ENCODE results near the gene HDGFL3.

Gene HDGFL3

DNA sequence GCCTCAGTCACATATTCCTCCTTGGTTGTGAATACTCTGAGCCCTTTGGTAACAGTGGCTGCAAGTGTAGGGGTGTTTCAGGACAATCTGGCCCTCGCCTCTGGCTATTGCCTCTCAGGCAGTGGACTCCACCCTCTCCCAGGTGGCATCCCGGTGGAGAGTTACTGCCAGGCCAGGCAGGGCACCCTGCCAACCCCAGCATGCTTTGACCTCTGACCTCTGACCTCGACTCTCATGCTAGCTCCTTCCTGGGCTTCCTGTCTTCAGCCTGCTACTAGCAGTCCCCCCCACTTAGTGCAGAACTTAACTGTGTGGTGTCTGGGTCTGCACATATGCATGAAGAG lies 94.7 kb downstream of the HDGFL3 start:
- no peak for DNase-seq (ENCODE audit: low read depth)
- H3K4me3 ChIP-seq (ENCODE audit: low read depth, low read length) = peak overlapping the region; percentile 24
- TF ChIP-seq, protein P1, sequence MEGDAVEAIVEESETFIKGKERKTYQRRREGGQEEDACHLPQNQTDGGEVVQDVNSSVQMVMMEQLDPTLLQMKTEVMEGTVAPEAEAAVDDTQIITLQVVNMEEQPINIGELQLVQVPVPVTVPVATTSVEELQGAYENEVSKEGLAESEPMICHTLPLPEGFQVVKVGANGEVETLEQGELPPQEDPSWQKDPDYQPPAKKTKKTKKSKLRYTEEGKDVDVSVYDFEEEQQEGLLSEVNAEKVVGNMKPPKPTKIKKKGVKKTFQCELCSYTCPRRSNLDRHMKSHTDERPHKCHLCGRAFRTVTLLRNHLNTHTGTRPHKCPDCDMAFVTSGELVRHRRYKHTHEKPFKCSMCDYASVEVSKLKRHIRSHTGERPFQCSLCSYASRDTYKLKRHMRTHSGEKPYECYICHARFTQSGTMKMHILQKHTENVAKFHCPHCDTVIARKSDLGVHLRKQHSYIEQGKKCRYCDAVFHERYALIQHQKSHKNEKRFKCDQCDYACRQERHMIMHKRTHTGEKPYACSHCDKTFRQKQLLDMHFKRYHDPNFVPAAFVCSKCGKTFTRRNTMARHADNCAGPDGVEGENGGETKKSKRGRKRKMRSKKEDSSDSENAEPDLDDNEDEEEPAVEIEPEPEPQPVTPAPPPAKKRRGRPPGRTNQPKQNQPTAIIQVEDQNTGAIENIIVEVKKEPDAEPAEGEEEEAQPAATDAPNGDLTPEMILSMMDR (conservative IDR thresholded peaks at IDR 0.05; ENCODE audit: low read depth, low read length) = no peak

DNA sequence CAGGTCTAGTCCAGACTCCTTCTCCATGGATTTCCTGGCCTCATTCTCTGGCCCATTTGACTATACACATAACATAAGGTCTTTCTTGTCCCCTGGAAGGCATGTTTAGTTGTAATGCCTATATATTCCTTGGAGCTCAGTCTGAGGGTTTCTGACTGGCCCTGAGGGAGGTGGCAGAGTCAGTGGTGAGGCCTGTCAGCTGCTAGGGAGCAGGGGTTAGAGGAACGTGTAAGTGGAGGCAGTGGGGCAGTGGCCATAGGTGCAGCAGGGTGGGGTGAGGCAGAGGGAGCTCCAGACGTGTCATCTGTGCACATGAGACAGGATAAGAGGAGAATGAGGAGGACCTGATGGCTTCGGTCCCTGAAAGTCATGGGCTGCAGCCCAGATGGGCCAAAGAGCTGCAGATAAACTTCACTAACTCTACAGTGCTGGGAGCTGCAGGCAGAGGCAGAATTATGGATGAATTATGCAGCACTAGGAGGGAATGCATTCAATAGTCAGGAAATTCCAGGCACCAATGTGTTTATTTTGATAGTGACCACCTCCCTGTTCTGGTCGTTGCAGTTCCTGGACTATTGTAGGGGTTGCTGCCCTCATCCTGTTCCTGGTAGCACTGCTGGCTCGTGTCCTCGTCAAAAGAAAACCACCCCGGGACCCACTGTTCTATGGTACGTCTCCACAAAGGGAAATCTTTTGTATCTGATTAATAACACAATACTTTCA lies 95.2 kb downstream of the HDGFL3 start:
- TF ChIP-seq, protein P1 (conservative IDR thresholded peaks at IDR 0.05; ENCODE audit: low read depth, low read length) = peak; percentile 33
- peak overlapping the region; percentile 4 for H3K4me3 ChIP-seq (ENCODE audit: low read depth, low read length)
- DNase-seq (ENCODE audit: low read depth) = peak; percentile 92

DNA sequence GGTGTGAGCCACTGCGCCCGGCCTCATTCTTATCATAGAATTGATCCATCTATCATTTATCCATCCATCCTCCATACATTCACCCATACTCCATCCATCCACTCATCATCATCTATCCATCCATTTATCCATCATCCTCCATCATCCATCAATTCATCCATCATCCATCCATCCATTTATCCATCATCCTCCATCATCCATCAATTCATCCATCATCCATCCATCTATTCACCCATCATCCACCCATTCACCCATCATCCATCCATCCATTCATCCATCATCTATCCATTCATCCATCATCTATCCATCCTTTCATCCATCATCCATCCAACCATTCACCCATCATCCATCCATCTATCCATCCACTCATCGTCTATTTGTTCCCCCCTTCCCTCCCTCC lies 96.5 kb downstream of the HDGFL3 start:
- DNase-seq (ENCODE audit: low read depth) = no peak
- H3K4me3 ChIP-seq (ENCODE audit: low read depth, low read length) = no peak overlapping the region
- TF ChIP-seq, protein P1 (conservative IDR thresholded peaks at IDR 0.05; ENCODE audit: low read depth, low read length) = no peak

DNA sequence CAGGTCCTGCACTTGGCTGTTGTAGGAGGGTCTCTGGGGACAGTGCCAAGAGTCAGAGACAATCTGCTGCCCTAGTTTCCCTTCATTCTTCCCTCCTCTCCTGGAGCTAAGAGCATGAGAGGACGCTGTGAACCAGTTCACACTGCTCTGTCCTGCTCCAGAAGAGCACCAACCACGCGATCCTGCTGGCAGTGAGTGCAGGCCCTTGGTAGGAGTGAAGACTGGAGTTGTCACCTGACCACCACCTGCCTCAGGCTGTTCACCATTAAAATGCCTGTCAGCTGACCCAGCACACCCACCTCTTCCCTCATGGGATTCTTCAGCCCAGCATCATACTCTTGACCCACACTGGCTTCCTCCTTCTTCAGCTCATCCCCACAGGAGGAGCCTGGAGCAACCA lies 97.2 kb downstream of the HDGFL3 start:
- no peak for DNase-seq (ENCODE audit: low read depth)
- no peak overlapping the region for H3K4me3 ChIP-seq (ENCODE audit: low read depth, low read length)
- TF ChIP-seq, protein P1 (conservative IDR thresholded peaks at IDR 0.05; ENCODE audit: low read depth, low read length) = no peak

DNA sequence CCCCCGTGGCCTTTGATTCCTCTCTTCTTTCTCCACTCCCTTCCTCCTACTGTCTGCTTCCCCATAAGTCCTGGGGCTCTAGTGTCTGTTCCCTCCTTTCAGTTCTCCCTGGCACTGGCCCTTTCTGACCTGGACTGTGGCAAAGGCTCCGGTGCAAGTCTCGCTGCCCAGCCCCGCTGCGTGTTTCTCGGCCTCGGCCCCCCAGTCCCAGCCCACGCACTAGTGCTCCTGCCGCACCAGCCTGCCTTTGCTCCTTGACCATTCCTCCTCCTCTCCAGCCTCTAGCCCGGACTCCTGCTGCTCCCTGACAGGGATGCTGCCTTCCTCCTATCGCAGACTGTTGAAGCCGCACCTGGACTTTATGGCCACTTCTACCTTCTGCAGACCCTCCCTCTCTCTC lies 98.1 kb downstream of the HDGFL3 start:
- DNase-seq (ENCODE audit: low read depth) = no peak
- H3K4me3 ChIP-seq (ENCODE audit: low read depth, low read length) = no peak overlapping the region
- TF ChIP-seq, protein P1 (conservative IDR thresholded peaks at IDR 0.05; ENCODE audit: low read depth, low read length) = no peak

DNA sequence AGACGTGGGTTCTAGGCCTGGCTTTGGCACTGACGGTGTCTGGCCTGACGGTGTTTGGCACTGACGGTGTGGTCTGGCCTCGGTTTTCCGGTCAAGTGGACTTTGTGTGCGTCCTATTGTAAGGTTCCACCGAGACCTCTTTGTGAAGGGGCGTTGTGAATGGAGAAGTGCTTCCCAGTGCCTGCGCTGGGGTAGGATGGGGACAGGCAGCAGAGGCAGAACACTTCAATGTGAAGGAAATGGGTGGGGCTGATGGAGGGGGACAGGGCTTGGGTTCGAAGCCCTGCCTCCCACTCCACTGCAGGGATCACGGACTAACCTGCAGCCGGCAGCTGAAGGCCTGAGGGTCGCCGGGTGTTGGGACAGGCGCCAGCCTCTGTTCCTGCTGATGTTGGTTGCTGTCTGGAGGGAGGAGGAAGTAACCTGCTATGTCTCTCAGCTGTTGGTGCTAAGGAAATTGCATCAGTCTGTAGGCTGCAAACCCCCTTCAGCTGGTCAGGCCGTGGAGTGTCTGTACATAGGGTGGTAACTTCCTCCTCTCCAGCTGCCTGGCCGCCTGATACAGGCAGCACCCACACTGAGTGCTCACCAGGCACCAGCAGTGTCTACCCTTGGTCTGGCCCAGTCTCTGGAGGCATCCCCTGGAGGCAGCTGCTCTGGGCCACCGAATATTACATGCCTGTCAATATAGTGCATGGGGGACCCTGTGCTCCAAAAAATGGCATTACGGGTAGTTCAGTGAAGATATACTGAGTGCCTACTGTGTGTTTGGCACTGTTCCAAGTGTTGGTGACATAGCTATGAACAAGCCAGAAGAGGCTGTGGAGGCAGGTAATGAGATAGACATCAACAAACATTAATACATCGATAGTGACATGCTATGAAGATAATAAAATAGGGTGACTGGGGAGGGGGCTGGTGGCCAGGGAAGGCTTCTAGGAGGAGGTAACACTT lies 99.1 kb downstream of the HDGFL3 start:
- peak; percentile 90 for DNase-seq (ENCODE audit: low read depth)
- H3K4me3 ChIP-seq (ENCODE audit: low read depth, low read length) = peak overlapping the region; percentile 61

More for the DNA sequence above, 99.1 kb downstream of the HDGFL3 start:
- TF ChIP-seq, protein P1 (conservative IDR thresholded peaks at IDR 0.05; ENCODE audit: low read depth, low read length) = no peak

All from choroid plexus epithelial cell (primary cell).